ENCODE data around the gene AGPAT4.

Gene AGPAT4

DNA sequence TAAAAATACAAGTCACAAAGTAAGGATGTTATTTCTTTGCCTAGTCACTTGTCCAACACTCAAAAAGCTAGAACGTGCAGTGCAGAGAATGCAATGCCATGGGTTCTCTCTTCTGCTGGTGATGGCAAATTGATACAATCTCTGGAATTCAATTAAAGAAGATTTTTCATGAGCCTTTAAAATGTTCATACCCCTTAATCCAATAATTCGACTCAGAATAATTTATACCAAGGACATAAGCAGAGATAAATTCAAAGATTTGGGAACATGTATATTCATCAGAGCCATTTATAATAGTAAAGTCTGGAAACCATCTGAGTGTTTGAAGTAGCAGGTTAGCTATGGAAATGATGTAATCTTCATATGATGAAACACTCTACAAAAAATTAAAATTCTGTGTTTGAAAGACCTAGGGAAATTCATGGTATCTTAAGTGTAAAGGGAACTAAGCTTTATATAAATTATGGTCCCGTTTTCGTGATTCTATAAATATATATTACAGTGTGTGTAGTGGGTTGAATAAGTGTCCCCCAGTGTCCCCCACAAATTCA lies 2.8 kb upstream of the AGPAT4 start:
- H3K4me3 ChIP-seq (ENCODE audit: low read depth, low read length) = no peak overlapping the region
- no peak for TF ChIP-seq MAX (IDR thresholded peaks at IDR 0.05; ENCODE audit: low read depth, low read length)
- no peak for TF ChIP-seq POLR2A (IDR thresholded peaks at IDR 0.05; ENCODE audit: extremely low read depth, insufficient read length)
- TF ChIP-seq, protein P1, sequence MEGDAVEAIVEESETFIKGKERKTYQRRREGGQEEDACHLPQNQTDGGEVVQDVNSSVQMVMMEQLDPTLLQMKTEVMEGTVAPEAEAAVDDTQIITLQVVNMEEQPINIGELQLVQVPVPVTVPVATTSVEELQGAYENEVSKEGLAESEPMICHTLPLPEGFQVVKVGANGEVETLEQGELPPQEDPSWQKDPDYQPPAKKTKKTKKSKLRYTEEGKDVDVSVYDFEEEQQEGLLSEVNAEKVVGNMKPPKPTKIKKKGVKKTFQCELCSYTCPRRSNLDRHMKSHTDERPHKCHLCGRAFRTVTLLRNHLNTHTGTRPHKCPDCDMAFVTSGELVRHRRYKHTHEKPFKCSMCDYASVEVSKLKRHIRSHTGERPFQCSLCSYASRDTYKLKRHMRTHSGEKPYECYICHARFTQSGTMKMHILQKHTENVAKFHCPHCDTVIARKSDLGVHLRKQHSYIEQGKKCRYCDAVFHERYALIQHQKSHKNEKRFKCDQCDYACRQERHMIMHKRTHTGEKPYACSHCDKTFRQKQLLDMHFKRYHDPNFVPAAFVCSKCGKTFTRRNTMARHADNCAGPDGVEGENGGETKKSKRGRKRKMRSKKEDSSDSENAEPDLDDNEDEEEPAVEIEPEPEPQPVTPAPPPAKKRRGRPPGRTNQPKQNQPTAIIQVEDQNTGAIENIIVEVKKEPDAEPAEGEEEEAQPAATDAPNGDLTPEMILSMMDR (IDR thresholded peaks at IDR 0.05; ENCODE audit: low read depth, low read length) = no peak
- TF ChIP-seq MYC (IDR thresholded peaks at IDR 0.05; ENCODE audit: low read depth, low read length) = no peak
- no peak for DNase-seq (ENCODE audit: low read depth)

DNA sequence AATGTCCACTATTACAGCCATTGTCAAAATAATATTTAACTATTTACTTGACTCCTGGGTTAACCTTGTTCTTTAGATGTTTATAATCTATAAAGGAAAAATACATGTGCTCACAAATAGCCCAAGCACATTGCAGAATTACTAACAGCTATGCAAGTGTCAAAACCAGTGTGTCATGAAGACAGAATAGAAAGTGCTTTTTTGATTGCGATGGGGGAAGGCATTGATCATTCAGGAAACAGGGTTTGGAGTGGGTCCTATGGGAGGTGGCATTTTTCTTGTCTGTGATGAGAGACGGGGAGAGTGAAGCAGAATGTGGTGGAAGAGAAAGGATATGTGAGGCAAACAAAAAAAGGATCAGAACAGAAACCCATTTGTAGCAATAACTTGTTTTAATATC lies 1.0 kb upstream of the AGPAT4 start:
- TF ChIP-seq MYC (IDR thresholded peaks at IDR 0.05; ENCODE audit: low read depth, low read length) = no peak
- H3K4me3 ChIP-seq (ENCODE audit: low read depth, low read length) = no peak overlapping the region
- DNase-seq (ENCODE audit: low read depth) = no peak

- no peak for DNase-seq (ENCODE audit: low read depth)
- H3K4me3 ChIP-seq (ENCODE audit: low read depth, low read length) = peak overlapping the region; percentile 63
- TF ChIP-seq MAX (IDR thresholded peaks at IDR 0.05; ENCODE audit: low read depth, low read length) (no peak), POLR2A (IDR thresholded peaks at IDR 0.05; ENCODE audit: extremely low read depth, insufficient read length) (no peak), MYC (IDR thresholded peaks at IDR 0.05; ENCODE audit: low read depth, low read length) (no peak)
- TF ChIP-seq, protein P1 (IDR thresholded peaks at IDR 0.05; ENCODE audit: low read depth, low read length) = no peak
Observed at GRCh38 chr6:161274488-161274858, 612 bp upstream of the AGPAT4 start.

- TF ChIP-seq MYC (IDR thresholded peaks at IDR 0.05; ENCODE audit: low read depth, low read length) = no peak
- TF ChIP-seq, protein P1 (IDR thresholded peaks at IDR 0.05; ENCODE audit: low read depth, low read length) = no peak
- no peak for TF ChIP-seq MAX (IDR thresholded peaks at IDR 0.05; ENCODE audit: low read depth, low read length)
Observed at GRCh38 chr6:161273274-161273751, 548 bp downstream of the AGPAT4 start.

DNA sequence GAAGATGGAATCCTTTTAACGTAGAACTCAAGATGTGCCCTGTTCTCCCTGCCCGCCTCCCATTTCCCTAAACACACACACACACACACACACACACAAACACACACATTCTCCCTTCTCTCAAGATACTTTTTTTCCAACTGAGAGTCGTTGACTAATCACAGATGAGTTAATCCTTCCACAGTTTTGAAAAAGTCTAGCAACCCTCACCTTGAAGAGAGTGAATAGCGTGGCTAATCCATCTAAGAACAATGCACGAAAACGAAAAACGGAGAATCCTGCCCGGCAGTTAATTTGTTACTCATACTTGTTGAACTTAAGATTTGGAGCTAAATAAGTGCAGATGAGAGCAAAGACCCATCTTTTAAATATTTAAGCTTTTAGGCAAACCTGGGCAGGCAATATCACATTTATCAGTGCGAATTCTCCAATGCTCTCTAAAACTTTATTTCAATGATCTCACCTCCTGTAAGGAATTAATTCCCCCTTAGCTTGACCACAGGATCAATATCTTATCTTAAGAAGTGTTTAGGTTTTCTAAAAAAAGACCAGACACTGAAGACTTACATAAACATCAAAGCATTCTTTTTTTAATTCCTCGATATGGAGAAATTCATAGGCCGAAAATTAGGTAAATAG lies 1.1 kb downstream of the AGPAT4 start:
- DNase-seq (ENCODE audit: low read depth) = no peak
- TF ChIP-seq, protein P1 (IDR thresholded peaks at IDR 0.05; ENCODE audit: low read depth, low read length) = no peak
- TF ChIP-seq POLR2A (IDR thresholded peaks at IDR 0.05; ENCODE audit: extremely low read depth, insufficient read length) = no peak
- TF ChIP-seq MYC (IDR thresholded peaks at IDR 0.05; ENCODE audit: low read depth, low read length) = no peak
- TF ChIP-seq MAX (IDR thresholded peaks at IDR 0.05; ENCODE audit: low read depth, low read length) = no peak
- peak overlapping the region; percentile 63 for H3K4me3 ChIP-seq (ENCODE audit: low read depth, low read length)

More at GRCh38 chr6:161273274-161273751, 548 bp downstream of the AGPAT4 start:
- DNase-seq (ENCODE audit: low read depth) = peak; percentile 21
- peak overlapping the region; percentile 63 for H3K4me3 ChIP-seq (ENCODE audit: low read depth, low read length)

DNA sequence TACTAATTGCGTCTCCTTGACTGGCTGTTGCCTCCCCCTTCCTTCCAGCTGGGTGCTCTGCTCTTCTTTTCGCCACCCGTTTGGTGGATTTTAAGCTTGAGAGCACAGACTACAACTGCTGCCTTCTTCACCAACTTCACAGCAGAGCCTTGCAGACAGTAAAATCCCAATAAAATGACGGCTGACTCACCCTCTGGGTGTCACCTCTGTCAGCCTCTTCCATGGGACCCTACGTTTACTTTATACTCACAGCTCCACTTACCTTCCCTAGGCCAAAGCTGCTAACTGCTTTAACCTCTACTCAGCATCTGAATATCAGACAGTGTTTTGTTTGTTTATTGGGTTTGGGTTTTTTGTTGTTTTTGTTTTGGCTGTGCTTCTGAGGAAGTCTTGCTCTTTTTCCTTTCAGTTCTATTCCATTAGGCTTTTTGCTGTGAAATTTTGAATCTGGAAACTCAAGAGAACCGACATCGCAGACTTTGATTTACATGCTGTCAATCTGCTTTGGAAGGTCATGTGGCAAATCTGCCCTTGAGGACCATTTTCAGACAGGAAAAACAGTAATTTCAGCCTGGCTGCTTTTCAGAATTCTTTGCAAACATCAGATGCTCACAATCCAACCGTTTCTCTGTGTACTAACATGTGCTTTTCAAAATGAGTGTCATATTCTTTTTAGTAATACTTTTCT lies 2.4 kb downstream of the AGPAT4 start:
- TF ChIP-seq MYC (IDR thresholded peaks at IDR 0.05; ENCODE audit: low read depth, low read length) (no peak), MAX (IDR thresholded peaks at IDR 0.05; ENCODE audit: low read depth, low read length) (no peak), POLR2A (IDR thresholded peaks at IDR 0.05; ENCODE audit: extremely low read depth, insufficient read length) (no peak)
- TF ChIP-seq, protein P1 (IDR thresholded peaks at IDR 0.05; ENCODE audit: low read depth, low read length) = no peak
- DNase-seq (ENCODE audit: low read depth) = peak; percentile 8
- no peak overlapping the region for H3K4me3 ChIP-seq (ENCODE audit: low read depth, low read length)

Measured in NB4 (cell line).